ENCODE data around the gene SPC24. TPM values are rescaled to one million over a fixed set of nuclear protein-coding genes. Genes with fewer than 3 reads are reported as not detected.

The SPC24 gene
- total RNA-seq, 1 experiment from 2014 or later = 33.9 TPM

DNA sequence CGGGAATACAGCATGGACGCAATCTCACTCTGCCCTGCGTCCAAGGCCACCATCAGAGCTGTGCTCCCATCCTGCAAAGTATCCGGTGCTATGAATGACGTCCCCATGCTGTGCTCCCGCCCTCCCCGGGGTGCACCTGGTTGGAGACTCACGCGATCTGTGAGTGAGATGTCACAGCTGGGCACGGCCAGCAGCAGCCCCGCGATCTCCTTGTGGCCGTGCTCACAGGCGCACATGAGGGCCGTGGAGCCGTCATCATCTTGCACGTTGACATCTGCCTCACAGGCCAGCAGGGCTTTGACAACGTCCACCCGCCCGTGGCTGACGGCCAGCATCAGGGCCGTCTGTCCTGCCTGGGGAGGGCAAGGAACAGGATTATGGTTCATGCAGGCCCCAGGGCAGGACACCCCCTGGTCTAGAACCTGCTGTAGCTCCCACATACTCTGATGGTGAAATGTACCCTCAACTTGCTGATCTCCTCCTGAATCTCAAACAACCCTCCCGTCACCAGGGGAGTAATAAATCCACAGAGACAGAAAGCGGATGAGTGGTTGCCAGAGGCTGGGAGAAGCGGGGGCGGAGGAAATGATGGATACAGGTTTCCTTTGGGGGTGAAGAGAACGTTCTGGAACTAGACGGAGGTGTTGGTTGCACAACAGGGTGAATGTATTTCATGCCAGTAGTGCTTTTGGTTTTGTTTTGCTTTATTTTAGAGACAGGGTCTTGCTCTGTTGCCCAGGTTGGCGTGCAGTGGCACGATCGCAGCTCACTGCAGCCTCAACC lies 14.5 kb upstream of the SPC24 start:
- H3K36me3 ChIP-seq (ENCODE audit: control insufficient read depth in 1 of 2, insufficient read depth in 2 of 2, low read length in 2 of 2) = peaks cover 3 to 10% of the 10 kb centered on the region in 2 experiments; a peak in 2 of 4 replicates
- CTCF ChIA-PET = no interaction called here
- no peak overlapping the region for H3K4me3 ChIP-seq (replicated peaks in 1 of 2; ENCODE audit: low read depth in 1 of 2, low read length in 2 of 2)
- POLR2A ChIA-PET = no interaction called here
- H3K9ac ChIP-seq (ENCODE audit: low read length) = no peak overlapping the region
- H3K27me3 ChIP-seq (ENCODE audit: insufficient read depth, low read length) = no peaks in the 10 kb centered on the region
- H3K79me2 ChIP-seq (ENCODE audit: insufficient read depth, low read length) = no peaks in the 10 kb centered on the region
- H3K9me3 ChIP-seq (ENCODE audit: control insufficient read depth in 1 of 2, insufficient read depth in 1 of 2, low read depth in 1 of 2, low read length in 2 of 2) = no peaks in the 10 kb centered on the region
- intact Hi-C loops (cut with micrococcal nuclease) = no loop called here
- no TSS peak for BruUV-seq (replicated peaks)
- no peaks in the 10 kb centered on the region for H3K9me2 ChIP-seq (ENCODE audit: insufficient read depth)
- TF ChIP-seq, protein P1, sequence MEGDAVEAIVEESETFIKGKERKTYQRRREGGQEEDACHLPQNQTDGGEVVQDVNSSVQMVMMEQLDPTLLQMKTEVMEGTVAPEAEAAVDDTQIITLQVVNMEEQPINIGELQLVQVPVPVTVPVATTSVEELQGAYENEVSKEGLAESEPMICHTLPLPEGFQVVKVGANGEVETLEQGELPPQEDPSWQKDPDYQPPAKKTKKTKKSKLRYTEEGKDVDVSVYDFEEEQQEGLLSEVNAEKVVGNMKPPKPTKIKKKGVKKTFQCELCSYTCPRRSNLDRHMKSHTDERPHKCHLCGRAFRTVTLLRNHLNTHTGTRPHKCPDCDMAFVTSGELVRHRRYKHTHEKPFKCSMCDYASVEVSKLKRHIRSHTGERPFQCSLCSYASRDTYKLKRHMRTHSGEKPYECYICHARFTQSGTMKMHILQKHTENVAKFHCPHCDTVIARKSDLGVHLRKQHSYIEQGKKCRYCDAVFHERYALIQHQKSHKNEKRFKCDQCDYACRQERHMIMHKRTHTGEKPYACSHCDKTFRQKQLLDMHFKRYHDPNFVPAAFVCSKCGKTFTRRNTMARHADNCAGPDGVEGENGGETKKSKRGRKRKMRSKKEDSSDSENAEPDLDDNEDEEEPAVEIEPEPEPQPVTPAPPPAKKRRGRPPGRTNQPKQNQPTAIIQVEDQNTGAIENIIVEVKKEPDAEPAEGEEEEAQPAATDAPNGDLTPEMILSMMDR (IDR thresholded peaks at IDR 0.05 in 2 of 3, conservative IDR thresholded peaks at IDR 0.05 in 1 of 3; ENCODE audit: borderline replicate concordance in 1 of 3, insufficient read depth in 1 of 3, low read depth in 2 of 3, low read length in 2 of 3) = no peak
- no peak for TF ChIP-seq TCF7L2 (IDR thresholded peaks at IDR 0.05; ENCODE audit: borderline replicate concordance, extremely low read depth, insufficient read depth, insufficient read length)
- TF ChIP-seq, protein P2, sequence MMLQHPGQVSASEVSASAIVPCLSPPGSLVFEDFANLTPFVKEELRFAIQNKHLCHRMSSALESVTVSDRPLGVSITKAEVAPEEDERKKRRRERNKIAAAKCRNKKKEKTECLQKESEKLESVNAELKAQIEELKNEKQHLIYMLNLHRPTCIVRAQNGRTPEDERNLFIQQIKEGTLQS (IDR thresholded peaks at IDR 0.05) = no peak
- TF ChIP-seq SIN3A (IDR thresholded peaks at IDR 0.05; ENCODE audit: low read depth) = no peak
- no peak for TF ChIP-seq SP1 (IDR thresholded peaks at IDR 0.05; ENCODE audit: low read depth)
- no peak for TF ChIP-seq CEBPB (IDR thresholded peaks at IDR 0.05; ENCODE audit: low read depth)
- no peak for TF ChIP-seq ZFX (IDR thresholded peaks at IDR 0.05)
- no peak for TF ChIP-seq EZH2phosphoT487 (IDR thresholded peaks at IDR 0.05; ENCODE audit: borderline replicate concordance)
- no peak for TF ChIP-seq JUND (IDR thresholded peaks at IDR 0.05)
- no peak for TF ChIP-seq CBX3 (IDR thresholded peaks at IDR 0.05; ENCODE audit: low read depth)
- no peak for TF ChIP-seq EGR1 (IDR thresholded peaks at IDR 0.05; ENCODE audit: low read depth)
- no peak for TF ChIP-seq SRF (IDR thresholded peaks at IDR 0.05; ENCODE audit: low read depth)
- TF ChIP-seq FOSL1 (IDR thresholded peaks at IDR 0.05; ENCODE audit: low read depth) = no peak
- TF ChIP-seq, protein P3, sequence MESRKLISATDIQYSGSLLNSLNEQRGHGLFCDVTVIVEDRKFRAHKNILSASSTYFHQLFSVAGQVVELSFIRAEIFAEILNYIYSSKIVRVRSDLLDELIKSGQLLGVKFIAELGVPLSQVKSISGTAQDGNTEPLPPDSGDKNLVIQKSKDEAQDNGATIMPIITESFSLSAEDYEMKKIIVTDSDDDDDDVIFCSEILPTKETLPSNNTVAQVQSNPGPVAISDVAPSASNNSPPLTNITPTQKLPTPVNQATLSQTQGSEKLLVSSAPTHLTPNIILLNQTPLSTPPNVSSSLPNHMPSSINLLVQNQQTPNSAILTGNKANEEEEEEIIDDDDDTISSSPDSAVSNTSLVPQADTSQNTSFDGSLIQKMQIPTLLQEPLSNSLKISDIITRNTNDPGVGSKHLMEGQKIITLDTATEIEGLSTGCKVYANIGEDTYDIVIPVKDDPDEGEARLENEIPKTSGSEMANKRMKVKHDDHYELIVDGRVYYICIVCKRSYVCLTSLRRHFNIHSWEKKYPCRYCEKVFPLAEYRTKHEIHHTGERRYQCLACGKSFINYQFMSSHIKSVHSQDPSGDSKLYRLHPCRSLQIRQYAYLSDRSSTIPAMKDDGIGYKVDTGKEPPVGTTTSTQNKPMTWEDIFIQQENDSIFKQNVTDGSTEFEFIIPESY (IDR thresholded peaks at IDR 0.05; ENCODE audit: extremely low read depth, insufficient replicate concordance, low read length) = no peak
- TF ChIP-seq, protein P4, sequence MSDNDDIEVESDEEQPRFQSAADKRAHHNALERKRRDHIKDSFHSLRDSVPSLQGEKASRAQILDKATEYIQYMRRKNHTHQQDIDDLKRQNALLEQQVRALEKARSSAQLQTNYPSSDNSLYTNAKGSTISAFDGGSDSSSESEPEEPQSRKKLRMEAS (IDR thresholded peaks at IDR 0.05) = no peak
- TF ChIP-seq POLR2AphosphoS5 (IDR thresholded peaks at IDR 0.05; ENCODE audit: low read depth, low read length) = no peak
- TF ChIP-seq POLR2A (IDR thresholded peaks at IDR 0.05; ENCODE audit: borderline replicate concordance, extremely low read depth, insufficient read depth, insufficient read length) = no peak
- no peak for TF ChIP-seq RAD21 (IDR thresholded peaks at IDR 0.05; ENCODE audit: low read depth)
- TF ChIP-seq ELF1 (IDR thresholded peaks at IDR 0.05; ENCODE audit: borderline replicate concordance, low read depth) = no peak
- TF ChIP-seq YY1 (IDR thresholded peaks at IDR 0.05; ENCODE audit: extremely low read depth, insufficient replicate concordance, low read depth, low read length) = no peak
- peaks cover 0 to 16% of the 10 kb centered on the region in 2 experiments; a peak in 1 of 4 replicates for H3K4me1 ChIP-seq (ENCODE audit: control insufficient read depth in 1 of 2, insufficient read depth in 2 of 2, low read length in 2 of 2)
- no peak overlapping the region for H3K4me2 ChIP-seq (ENCODE audit: low read length)
- RAD21 ChIA-PET (ENCODE audit: low non-redundant PET in 1 of 2, low total read pairs in 2 of 2, uncharacterized antibody in 2 of 2, unreplicated experiment in 2 of 2) = no interaction called here
- DNase-seq (ENCODE audit: low read depth, low spot score) (no peak), ATAC-seq (no peak)
- no peak overlapping the region for H3K27ac ChIP-seq (ENCODE audit: low read depth, low read length)
- no peaks in the 10 kb centered on the region for H4K20me1 ChIP-seq (ENCODE audit: insufficient read depth)
- no peak overlapping the region for H2AFZ ChIP-seq (ENCODE audit: low read depth, low read length, poor library complexity, severe bottlenecking)

Data from HCT116 (cell line).